Gastroesophageal sphincter (tissue), 3 donors: ENCODE data around the gene LMF1.

Source experiments
- CTCF ChIP-seq, 4 experiments: fragments of 200-600 bp in 2 of 4; fragments of 450-650 bp in 2 of 4; sonication (generic) in 1 of 4; IDR thresholded peaks; one replicate each; pipeline ENCODE4 v1.5.1; 2017 to 2019; ENCODE audit warnings: antibody characterized with exemption in 4 of 4, mild to moderate bottlenecking in 2 of 4, moderate library complexity in 2 of 4
- POLR2AphosphoS5 ChIP-seq: sonication (generic); formaldehyde crosslinking; IDR thresholded peaks from one replicate; pipeline ENCODE4 v1.6.1; 2017; ENCODE audit warnings: antibody characterized with exemption

DNA sequence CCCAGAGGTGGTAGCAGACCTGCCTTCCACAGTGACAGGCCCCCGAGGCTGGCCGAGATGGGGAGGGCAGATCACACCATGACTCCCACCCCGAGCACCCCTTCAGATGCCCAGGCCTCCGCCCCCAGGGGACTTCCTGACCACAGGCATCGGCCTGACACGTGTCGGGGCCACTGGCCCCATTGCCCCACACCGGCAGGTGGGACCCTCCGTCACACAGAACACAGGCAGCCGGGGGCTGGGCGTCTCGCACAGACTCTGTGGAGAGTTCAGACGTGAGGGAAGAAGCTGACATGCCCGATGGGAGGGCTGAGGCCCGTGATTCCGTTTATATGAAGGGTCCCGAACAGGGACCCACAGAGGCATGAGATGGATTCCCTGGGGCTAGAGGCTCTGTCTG lies 118.9 kb downstream of the LMF1 start:
- TF ChIP-seq CTCF (IDR thresholded peaks at IDR 0.05) (no peak), POLR2AphosphoS5 (no peak)
